SU-DHL-6 (cell line): Measurements from ENCODE around the gene NLGN1.

Experiments
- CTCF ChIP-seq: fragments of 200-600 bp; sonication (generic); IDR thresholded peaks from one replicate; pipeline ENCODE4 v1.5.1; 2017; ENCODE audit warnings: antibody characterized with exemption, mild to moderate bottlenecking, low read length, moderate library complexity; ENCODE audit not compliant: insufficient read depth, poor library complexity, severe bottlenecking
- EZH2phosphoT487 ChIP-seq: fragments of 200-600 bp; sonication (generic), shearing (Covaris generic); conservative IDR thresholded peaks from 2 replicates; pipeline ENCODE4 v1.6.1; 2018; ENCODE audit warnings: mild to moderate bottlenecking, antibody characterized with exemption, low read length, moderate library complexity, mixed read lengths

GRCh38 chr3:173467501-173467900, 70.0 kb downstream of the NLGN1 start:
- TF ChIP-seq CTCF (no peak), EZH2phosphoT487 (no peak)
